IMR-90 (cell line): ENCODE data around the gene NEK8.

Source experiments
- CEBPB ChIP-seq: IDR thresholded peaks from 2 replicates; pipeline ENCODE4 v1.6.1; 2012; ENCODE audit warnings: low read depth, low read length, improper control_type of control experiment
- CTCF ChIP-seq: conservative IDR thresholded peaks from 2 replicates; pipeline ENCODE4 v1.5.1; 2012; ENCODE audit warnings: mild to moderate bottlenecking, low read depth, low read length, improper control_type of control experiment
- MAZ ChIP-seq: IDR thresholded peaks from 2 replicates; pipeline ENCODE4 v1.6.1; 2012; ENCODE audit warnings: low read depth, mild to moderate bottlenecking, low read length, improper control_type of control experiment, moderate library complexity, borderline replicate concordance
- MXI1 ChIP-seq: IDR thresholded peaks from 2 replicates; pipeline ENCODE4 v1.6.1; 2012; ENCODE audit warnings: low read depth, mild to moderate bottlenecking, low read length, moderate library complexity, borderline replicate concordance
- POLR2A ChIP-seq: IDR thresholded peaks from 2 replicates; pipeline ENCODE4 v1.6.1; 2012; ENCODE audit warnings: mild to moderate bottlenecking, low read depth, low read length
- RAD21 ChIP-seq: IDR thresholded peaks from 2 replicates; pipeline ENCODE4 v1.6.1; 2012; ENCODE audit warnings: low read length, improper control_type of control experiment
- RFX5 ChIP-seq: IDR thresholded peaks from 2 replicates; pipeline ENCODE4 v1.8.0; 2012; ENCODE audit warnings: low read depth, mild to moderate bottlenecking, low read length, moderate library complexity
- USF2 ChIP-seq: fragments of 150-350 bp; IDR thresholded peaks from 2 replicates; pipeline ENCODE4 v1.6.1; 2017; ENCODE audit warnings: mild to moderate bottlenecking, antibody characterized with exemption, low read length, low read depth

GRCh38 chr17:28723159-28723835 is 5.3 kb upstream of the NEK8 start:
- TF ChIP-seq POLR2A (no peak), CTCF (no peak), MAZ (no peak), RAD21 (no peak), MXI1 (no peak), RFX5 (no peak), CEBPB (no peak), USF2 (no peak)
